ENCODE measurements around the gene PVALB. TPM values are rescaled to one million over a fixed set of nuclear protein-coding genes. Genes with fewer than 3 reads are reported as not detected.

The PVALB gene
- total and polyA plus RNA-seq, 4 donors, result 10.0 to 22.8 (median 13.7) TPM

- Histone ChIP-seq H3K9me3 (ENCODE audit: control insufficient read depth, insufficient read depth, low read length) (no peaks in the 10 kb centered on the region), H3K4me3 (ENCODE audit: low read depth, low read length) (no peak overlapping the region), H3K4me1 (ENCODE audit: control insufficient read depth, insufficient read depth, low read length) (peaks cover 24% of the 10 kb centered on the region), H3K27ac (ENCODE audit: low read depth, low read length) (no peak overlapping the region), H3K27me3 (ENCODE audit: control insufficient read depth, insufficient read depth, low read length) (no peaks in the 10 kb centered on the region), H3K36me3 (ENCODE audit: control insufficient read depth, insufficient read depth, low read length) (no peaks in the 10 kb centered on the region)
- peak in 1 of 6 donors; percentile 88 for DNase-seq (ENCODE audit: low read depth in 4 of 6, low spot score in 6 of 6)
- WGBS (ENCODE audit: insufficient coverage), result 41% methylated on average over 8 of the region's 12 CpGs
Measured at GRCh38 chr22:36797911-36798673, 18.7 kb downstream of the PVALB start.

DNA sequence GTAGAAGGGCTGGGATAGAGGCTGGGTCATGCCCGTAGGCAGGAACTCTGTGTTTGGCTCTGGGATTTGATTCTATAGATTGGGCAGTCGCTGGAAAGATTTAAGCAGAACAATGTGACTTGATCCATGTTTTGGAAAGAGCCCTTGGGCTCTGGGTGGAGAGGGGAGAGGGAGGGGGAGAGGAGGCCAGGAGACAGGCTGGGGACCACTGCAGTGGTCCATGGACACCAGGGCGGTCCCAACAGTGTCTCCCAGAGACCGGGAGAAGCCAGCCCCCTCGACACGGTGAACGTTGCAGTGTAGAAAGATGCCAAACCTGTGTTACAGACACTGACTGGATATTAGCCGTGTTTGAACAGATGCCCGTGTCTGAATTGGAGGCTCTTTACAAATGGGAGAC lies 19.5 kb downstream of the PVALB start:
- Histone ChIP-seq H3K4me1 (ENCODE audit: control insufficient read depth, insufficient read depth, low read length) (peaks cover 24% of the 10 kb centered on the region), H3K9me3 (ENCODE audit: control insufficient read depth, insufficient read depth, low read length) (no peaks in the 10 kb centered on the region), H3K4me3 (ENCODE audit: low read depth, low read length) (no peak overlapping the region), H3K36me3 (ENCODE audit: control insufficient read depth, insufficient read depth, low read length) (no peaks in the 10 kb centered on the region), H3K27me3 (ENCODE audit: control insufficient read depth, insufficient read depth, low read length) (no peaks in the 10 kb centered on the region), H3K27ac (ENCODE audit: low read depth, low read length) (no peak overlapping the region)
- peak in 1 of 6 donors; percentile 71 for DNase-seq (ENCODE audit: low read depth in 4 of 6, low spot score in 6 of 6)
- WGBS (ENCODE audit: insufficient coverage), result 44% methylated on average over 9 of the region's 9 CpGs

DNA sequence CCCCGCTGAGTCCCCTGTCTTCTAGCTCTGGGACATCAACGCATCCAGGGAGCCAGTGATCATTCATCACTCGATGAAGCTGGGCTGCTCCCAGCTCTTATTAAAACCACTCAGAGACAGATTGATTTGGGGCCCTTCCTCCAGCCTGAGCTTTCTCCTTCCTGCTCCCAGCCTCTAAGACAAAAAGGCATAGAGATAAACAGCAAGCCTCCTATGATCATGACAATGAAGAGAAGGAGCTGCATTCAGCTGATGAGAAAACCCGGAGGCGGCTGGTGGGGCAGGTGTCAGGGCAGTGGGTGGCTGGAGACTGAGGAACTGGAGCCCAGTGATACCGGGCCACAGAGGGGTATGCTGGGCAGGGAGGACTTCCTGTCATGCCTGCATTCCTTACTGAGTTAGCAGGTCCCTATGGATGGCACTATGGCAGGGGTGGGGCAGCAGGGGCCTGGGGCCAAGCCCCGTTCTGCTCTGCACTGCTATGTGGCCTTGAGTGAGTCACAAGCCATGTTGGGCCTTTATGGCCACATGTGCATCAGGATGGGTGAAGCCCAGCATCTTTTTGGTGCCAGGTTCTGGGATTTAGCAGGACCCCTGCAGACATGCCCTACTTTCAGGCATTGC lies 20.2 kb downstream of the PVALB start:
- WGBS (ENCODE audit: insufficient coverage), result 41% methylated on average over 7 of the region's 7 CpGs
- Histone ChIP-seq H3K4me3 (ENCODE audit: low read depth, low read length) (no peak overlapping the region), H3K27me3 (ENCODE audit: control insufficient read depth, insufficient read depth, low read length) (no peaks in the 10 kb centered on the region), H3K4me1 (ENCODE audit: control insufficient read depth, insufficient read depth, low read length) (peaks cover 24% of the 10 kb centered on the region), H3K27ac (ENCODE audit: low read depth, low read length) (no peak overlapping the region), H3K9me3 (ENCODE audit: control insufficient read depth, insufficient read depth, low read length) (no peaks in the 10 kb centered on the region), H3K36me3 (ENCODE audit: control insufficient read depth, insufficient read depth, low read length) (no peaks in the 10 kb centered on the region)
- DNase-seq (ENCODE audit: low read depth in 4 of 6, low spot score in 6 of 6), result peak in 1 of 6 donors; percentile 53

- no peak for DNase-seq (ENCODE audit: low read depth in 4 of 6, low spot score in 6 of 6)
- peaks cover 24% of the 10 kb centered on the region for H3K4me1 ChIP-seq (ENCODE audit: control insufficient read depth, insufficient read depth, low read length)
- no peaks in the 10 kb centered on the region for H3K27me3 ChIP-seq (ENCODE audit: control insufficient read depth, insufficient read depth, low read length)
- 95% methylated on average over 5 of the region's 7 CpGs for WGBS (ENCODE audit: insufficient coverage)
- no peaks in the 10 kb centered on the region for H3K9me3 ChIP-seq (ENCODE audit: control insufficient read depth, insufficient read depth, low read length)
- no peak overlapping the region for H3K4me3 ChIP-seq (ENCODE audit: low read depth, low read length)
- no peaks in the 10 kb centered on the region for H3K36me3 ChIP-seq (ENCODE audit: control insufficient read depth, insufficient read depth, low read length)
- no peak overlapping the region for H3K27ac ChIP-seq (ENCODE audit: low read depth, low read length)
Measured at GRCh38 chr22:36795633-36796032, 21.2 kb downstream of the PVALB start.

DNA sequence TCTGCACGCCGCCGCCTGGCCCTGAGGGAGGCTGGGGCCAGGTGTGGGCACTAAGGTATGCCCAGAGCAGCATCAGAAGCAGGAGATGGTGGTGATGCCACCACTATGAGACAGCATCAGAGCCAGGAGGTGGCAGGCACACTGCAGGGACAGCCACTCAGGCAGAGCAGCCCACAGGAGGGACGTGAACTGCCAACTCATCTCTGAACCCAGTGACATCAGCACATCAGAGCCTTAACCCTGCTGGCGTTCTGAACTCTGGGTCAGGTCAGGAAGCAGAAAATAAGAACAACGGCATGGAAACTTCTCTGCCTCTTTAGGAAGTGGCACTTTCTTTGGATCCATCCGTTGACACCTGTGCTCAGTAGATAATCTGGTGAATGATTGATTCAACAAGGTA lies 26.2 kb downstream of the PVALB start:
- WGBS (ENCODE audit: insufficient coverage), result 60% methylated on average over 7 of the region's 7 CpGs
- DNase-seq (ENCODE audit: low read depth in 4 of 6, low spot score in 6 of 6), result no peak
- Histone ChIP-seq H3K4me1 (ENCODE audit: control insufficient read depth, insufficient read depth, low read length) (peaks cover 10% of the 10 kb centered on the region), H3K36me3 (ENCODE audit: control insufficient read depth, insufficient read depth, low read length) (no peaks in the 10 kb centered on the region), H3K9me3 (ENCODE audit: control insufficient read depth, insufficient read depth, low read length) (no peaks in the 10 kb centered on the region), H3K4me3 (ENCODE audit: low read depth, low read length) (no peak overlapping the region), H3K27me3 (ENCODE audit: control insufficient read depth, insufficient read depth, low read length) (peaks cover 4% of the 10 kb centered on the region), H3K27ac (ENCODE audit: low read depth, low read length) (no peak overlapping the region)

DNA sequence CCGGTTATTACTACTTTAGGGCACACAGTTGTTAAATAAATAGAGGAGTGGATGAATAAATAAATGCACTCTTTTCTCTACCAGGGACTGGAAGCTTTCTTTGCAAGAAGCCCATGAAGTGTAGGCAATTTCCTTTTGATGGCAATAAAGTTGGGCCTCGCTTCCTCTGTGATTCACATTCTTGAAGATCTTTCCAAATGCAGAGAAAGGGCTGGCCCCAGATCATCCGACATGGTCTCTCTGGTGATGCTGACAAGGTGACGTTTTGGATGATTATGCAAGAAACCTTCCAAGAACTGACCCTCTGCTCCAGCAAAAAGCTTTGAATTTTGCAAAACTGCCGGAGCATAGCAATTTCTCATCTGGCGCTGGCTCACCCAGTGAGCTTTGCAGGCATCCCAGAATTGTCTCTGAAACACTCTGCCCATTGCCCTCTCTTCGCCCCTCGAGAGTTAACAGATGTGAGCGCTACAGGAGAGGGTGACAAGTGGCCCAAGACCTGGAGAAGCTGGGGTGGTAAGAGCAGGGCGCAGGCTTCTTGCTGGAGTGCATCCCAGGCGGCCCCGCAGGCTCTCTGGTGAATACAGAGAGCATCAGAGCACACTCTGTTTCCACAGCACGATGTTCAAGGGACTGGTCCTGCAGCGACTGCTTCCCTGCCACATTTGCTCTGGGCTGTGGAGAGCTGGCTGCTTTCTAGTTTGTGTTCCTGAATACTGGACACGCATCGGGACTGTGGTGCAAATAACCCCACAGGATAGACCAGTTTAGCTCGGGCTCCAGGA lies 29.4 kb downstream of the PVALB start:
- no peak for DNase-seq (ENCODE audit: low read depth in 4 of 6, low spot score in 6 of 6)
- Histone ChIP-seq H3K4me1 (ENCODE audit: control insufficient read depth, insufficient read depth, low read length) (peaks cover 13% of the 10 kb centered on the region), H3K9me3 (ENCODE audit: control insufficient read depth, insufficient read depth, low read length) (no peaks in the 10 kb centered on the region), H3K36me3 (ENCODE audit: control insufficient read depth, insufficient read depth, low read length) (no peaks in the 10 kb centered on the region), H3K4me3 (ENCODE audit: low read depth, low read length) (no peak overlapping the region), H3K27me3 (ENCODE audit: control insufficient read depth, insufficient read depth, low read length) (peaks cover 4% of the 10 kb centered on the region), H3K27ac (ENCODE audit: low read depth, low read length) (no peak overlapping the region)
- 73% methylated on average over 16 of the region's 17 CpGs for WGBS (ENCODE audit: insufficient coverage)

- DNase-seq (ENCODE audit: low read depth in 4 of 6, low spot score in 6 of 6), result no peak
- Histone ChIP-seq H3K9me3 (ENCODE audit: control insufficient read depth, insufficient read depth, low read length) (no peaks in the 10 kb centered on the region), H3K27me3 (ENCODE audit: control insufficient read depth, insufficient read depth, low read length) (peaks cover 4% of the 10 kb centered on the region), H3K4me1 (ENCODE audit: control insufficient read depth, insufficient read depth, low read length) (peaks cover 26% of the 10 kb centered on the region), H3K27ac (ENCODE audit: low read depth, low read length) (no peak overlapping the region), H3K4me3 (ENCODE audit: low read depth, low read length) (no peak overlapping the region), H3K36me3 (ENCODE audit: control insufficient read depth, insufficient read depth, low read length) (no peaks in the 10 kb centered on the region)
- WGBS (ENCODE audit: insufficient coverage), result 80% methylated on average over 1 of the region's 2 CpGs
Measured at GRCh38 chr22:36783743-36784142, 33.1 kb downstream of the PVALB start.

- Histone ChIP-seq H3K9me3 (ENCODE audit: control insufficient read depth, insufficient read depth, low read length) (no peaks in the 10 kb centered on the region), H3K27me3 (ENCODE audit: control insufficient read depth, insufficient read depth, low read length) (no peaks in the 10 kb centered on the region), H3K4me3 (ENCODE audit: low read depth, low read length) (no peak overlapping the region), H3K4me1 (ENCODE audit: control insufficient read depth, insufficient read depth, low read length) (peaks cover 19% of the 10 kb centered on the region), H3K36me3 (ENCODE audit: control insufficient read depth, insufficient read depth, low read length) (no peaks in the 10 kb centered on the region), H3K27ac (ENCODE audit: low read depth, low read length) (no peak overlapping the region)
- WGBS (ENCODE audit: insufficient coverage), result 15% methylated on average over 27 of the region's 33 CpGs
- peak in 3 of 6 donors; percentile 61 to 93 (median 81) for DNase-seq (ENCODE audit: low read depth in 4 of 6, low spot score in 6 of 6)
Measured at GRCh38 chr22:36781656-36782627, 34.9 kb downstream of the PVALB start.

DNA sequence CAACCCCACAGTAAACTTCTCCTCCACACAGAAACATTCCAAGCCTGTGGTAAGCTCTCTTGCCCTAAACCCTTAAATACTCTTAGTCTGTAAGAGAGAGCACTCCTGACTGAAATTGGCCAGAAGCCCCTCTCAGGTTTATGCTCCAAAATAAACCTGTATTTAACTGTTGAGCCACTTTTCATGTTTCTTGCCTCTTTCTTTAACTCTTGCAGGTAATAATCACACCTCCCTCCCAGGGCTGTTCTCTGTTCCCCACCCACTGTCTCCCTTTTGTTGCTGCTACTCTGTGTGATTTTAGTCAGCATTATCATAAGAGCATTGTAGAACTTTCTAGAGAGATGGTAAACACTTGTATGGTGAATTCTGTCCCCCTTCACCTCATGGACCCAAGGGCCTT lies 38.8 kb downstream of the PVALB start:
- H3K36me3 ChIP-seq (ENCODE audit: control insufficient read depth, insufficient read depth, low read length), result no peaks in the 10 kb centered on the region
- no peak for DNase-seq (ENCODE audit: low read depth in 4 of 6, low spot score in 6 of 6)
- H3K27ac ChIP-seq (ENCODE audit: low read depth, low read length), result no peak overlapping the region
- H3K27me3 ChIP-seq (ENCODE audit: control insufficient read depth, insufficient read depth, low read length), result no peaks in the 10 kb centered on the region
- H3K4me1 ChIP-seq (ENCODE audit: control insufficient read depth, insufficient read depth, low read length), result peaks cover 35% of the 10 kb centered on the region
- H3K9me3 ChIP-seq (ENCODE audit: control insufficient read depth, insufficient read depth, low read length), result no peaks in the 10 kb centered on the region
- H3K4me3 ChIP-seq (ENCODE audit: low read depth, low read length), result no peak overlapping the region
